ENCODE measurements around the gene TLCD4. TPM values are rescaled to one million over a fixed set of nuclear protein-coding genes. Genes with fewer than 3 reads are reported as not detected.
"Not testable (repeated sequence)": the region's sequence is repeated elsewhere in the genome, so short reads cannot be mapped to it uniquely, and the experiment has no call there.

The TLCD4 gene
- total and polyA plus RNA-seq, 2 of the 8 experiments (the other 6 are each of a cell fraction or from before 2014, with no cell fraction given), result 0.79 to 4.2 TPM

- CTCF ChIA-PET (ENCODE audit: partially characterized antibody); H2BK20ac ChIP-seq (ENCODE audit: low read length); H3K27me3 ChIP-seq (replicated peaks in 1 of 4; ENCODE audit: control insufficient read depth in 3 of 4, extremely low read depth in 1 of 4, insufficient read depth in 3 of 4, low read length in 3 of 4); FAIRE-seq; H3K4ac ChIP-seq (replicated peaks; ENCODE audit: insufficient read length, low read depth, low read length); H3K18ac ChIP-seq (ENCODE audit: extremely low read depth, low read length); H2AK5ac ChIP-seq (ENCODE audit: low read depth, low read length); H2BK12ac ChIP-seq (ENCODE audit: low read depth, low read length); H2BK15ac ChIP-seq (ENCODE audit: low read length); H4K8ac ChIP-seq (ENCODE audit: extremely low read depth, insufficient read depth, low read length); H2AFZ ChIP-seq (ENCODE audit: low read length); H3K36me3 ChIP-seq (ENCODE audit: control insufficient read depth in 2 of 4, insufficient read depth in 4 of 4, low read length in 3 of 4); H3K4me1 ChIP-seq (replicated peaks in 1 of 4; ENCODE audit: control insufficient read depth in 3 of 4, insufficient read depth in 4 of 4, low read length in 3 of 4); H2BK120ac ChIP-seq (replicated peaks; ENCODE audit: low read depth, low read length); H4K91ac ChIP-seq (replicated peaks; ENCODE audit: insufficient read length, low read length); H3K79me1 ChIP-seq (ENCODE audit: low read depth, low read length); H2BK5ac ChIP-seq (ENCODE audit: low read depth, low read length); H3K4me3 ChIP-seq (ENCODE audit: extremely low read depth in 1 of 4, insufficient read depth in 2 of 4, low read depth in 3 of 4, low read length in 4 of 4); H3K27ac ChIP-seq (ENCODE audit: low read depth, low read length); H3K4me2 ChIP-seq (ENCODE audit: insufficient read depth in 1 of 2, low read depth in 2 of 2, low read length in 2 of 2); H4K5ac ChIP-seq (ENCODE audit: insufficient read length, low read depth, low read length); H4K20me1 ChIP-seq (replicated peaks in 1 of 2; ENCODE audit: control insufficient read depth in 1 of 2, insufficient read depth in 2 of 2, low read length in 2 of 2); H3K23me2 ChIP-seq (ENCODE audit: low read depth, low read length); H3K23ac ChIP-seq (ENCODE audit: insufficient read length); H3K9ac ChIP-seq (replicated peaks in 1 of 4; ENCODE audit: extremely low read depth in 1 of 4, low read depth in 3 of 4, low read length in 3 of 4); H3K79me2 ChIP-seq (ENCODE audit: control insufficient read depth in 1 of 2, insufficient read depth in 2 of 2, low read length in 2 of 2); H3K56ac ChIP-seq (replicated peaks; ENCODE audit: insufficient read length, low read depth, low read length); H3K14ac ChIP-seq (ENCODE audit: insufficient read length); DNase-seq (ENCODE audit: low read depth in 1 of 2, low spot score in 2 of 2); POLR2A ChIA-PET (ENCODE audit: partially characterized antibody): not testable (repeated sequence)
- peaks cover 8 to 18% of the 10 kb centered on the region in 2 experiments; a peak in 3 of 4 replicates for H3K9me3 ChIP-seq (ENCODE audit: insufficient read depth in 2 of 2, low read depth in 1 of 2, low read length in 1 of 2)
- 84% methylated on average over 6 of the region's 6 CpGs; no CpG with 5 or more reads in 1 of the 2 experiments for WGBS, 2 experiments (ENCODE audit: extremely low coverage in 1 of 2, insufficient coverage in 1 of 2, insufficient read length in 1 of 2, insufficient replicate concordance in 2 of 2, low coverage in 1 of 2, low lambda C conversion rate in 2 of 2, missing lambda C conversion rate in 1 of 2)
Measured at GRCh38 chr1:95165569-95165968, 48.4 kb downstream of the TLCD4 start.

Small RNA genes within 50 kb of the gene (small RNA-seq; reads per million reads assigned to genes)
- gene RF00019 (ENCODE audit: insufficient read depth), result not detected

Other genes with a start within 250 kb of the TLCD4 start
- gene CNN3, start 190.2 kb upstream of the TLCD4 start, total RNA-seq (2021; fragmentation: NEBNext Ultra II Directional; extraction: Animal tissue kit (Norgen Biotek cat#: 25700)), result 262 and 266 TPM in 2 replicates
- gene CNN3, start 190.2 kb upstream of the TLCD4 start, polyA plus RNA-seq (2011; rRNA removed), result 85.2 and 134 TPM in 2 replicates
- gene ALG14, start 44.4 kb upstream of the TLCD4 start, total RNA-seq (2021; fragmentation: NEBNext Ultra II Directional; extraction: Animal tissue kit (Norgen Biotek cat#: 25700)), result 1.3 TPM in 2 replicates
- gene ALG14, start 44.4 kb upstream of the TLCD4 start, polyA plus RNA-seq (2011; rRNA removed), result 0.67 and 0.95 TPM in 2 replicates
- gene RWDD3, start 116.9 kb downstream of the TLCD4 start, total RNA-seq (2021; fragmentation: NEBNext Ultra II Directional; extraction: Animal tissue kit (Norgen Biotek cat#: 25700)), result 12.3 and 14.5 TPM in 2 replicates
- 5.0 and 7.9 TPM in 2 replicates for gene RWDD3, start 116.9 kb downstream of the TLCD4 start, polyA plus RNA-seq (2011; rRNA removed)

All from H1 (cell line).